T1000 (cell line): ENCODE results near the gene B3GALT4.
"Not testable (repeated sequence)": the region's sequence is repeated elsewhere in the genome, so short reads cannot be mapped to it uniquely, and the experiment has no call there.

Source experiments
- DNase-seq: peaks from one replicate; lab custom pipeline; 2025; ENCODE audit warnings: mixed read lengths; lab: John Stamatoyannopoulos, UW

B3GALT4 gene

GRCh38 chr6:33276864-33277662, at the start of gene B3GALT4:
Gene B3GALT4 (plus strand): TSS chr6:33277123. CDS start chr6:33277420, 297 bp downstream.
- peak; percentile 47 for DNase-seq

DNA sequence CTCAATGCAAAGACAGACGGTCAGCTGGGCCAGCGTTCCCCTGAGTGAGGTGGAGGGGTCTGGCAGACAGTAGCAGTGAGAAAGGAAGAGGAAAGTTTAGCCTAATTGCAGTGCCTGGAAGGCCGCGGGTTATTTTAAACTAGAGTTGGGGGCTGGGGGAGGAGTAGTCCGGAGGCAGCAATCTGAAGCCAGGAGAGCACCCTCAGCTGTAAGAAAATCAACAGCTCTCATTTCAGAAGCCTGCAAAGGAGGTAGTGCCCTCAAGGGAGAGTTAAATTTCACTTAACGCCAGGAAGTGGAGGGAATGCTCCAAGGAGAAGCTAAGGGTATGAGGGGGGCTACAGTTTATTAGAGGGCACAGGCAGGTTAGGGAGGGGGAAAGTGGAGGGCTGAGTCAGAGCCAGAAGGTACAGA, 41.7 kb upstream of the B3GALT4 start:
- no peak for DNase-seq

GRCh38 chr6:33236328-33236727, 40.6 kb upstream of the B3GALT4 start:
- DNase-seq: no peak

- DNase-seq: no peak
These were observed 40.1 kb upstream of the B3GALT4 start for GRCh38 chr6:33236852-33237251.

GRCh38 chr6:33237741-33238140, 39.2 kb upstream of the B3GALT4 start:
- no peak for DNase-seq

- no peak for DNase-seq
These were observed 35.0 kb upstream of the B3GALT4 start for GRCh38 chr6:33241968-33242367.

DNA sequence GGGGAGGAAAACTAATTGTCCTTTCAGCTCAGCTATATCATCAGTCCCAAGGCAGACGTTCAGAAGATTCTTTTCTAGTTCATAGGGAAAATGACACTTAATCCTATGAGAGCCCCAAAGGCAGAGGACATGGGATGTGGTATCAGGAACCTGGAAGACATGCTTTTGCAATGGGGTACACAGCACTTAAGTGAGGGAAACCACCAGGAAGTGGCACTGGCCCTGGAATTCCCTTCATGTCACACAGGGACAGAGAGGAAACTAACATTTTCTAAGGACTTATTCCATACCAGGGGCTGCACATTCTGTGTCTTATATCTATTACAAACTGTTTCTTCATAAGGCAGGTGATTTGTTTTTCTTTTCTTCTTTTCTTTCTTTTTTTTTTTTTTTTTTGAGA, 33.4 kb upstream of the B3GALT4 start:
- no peak for DNase-seq

DNA sequence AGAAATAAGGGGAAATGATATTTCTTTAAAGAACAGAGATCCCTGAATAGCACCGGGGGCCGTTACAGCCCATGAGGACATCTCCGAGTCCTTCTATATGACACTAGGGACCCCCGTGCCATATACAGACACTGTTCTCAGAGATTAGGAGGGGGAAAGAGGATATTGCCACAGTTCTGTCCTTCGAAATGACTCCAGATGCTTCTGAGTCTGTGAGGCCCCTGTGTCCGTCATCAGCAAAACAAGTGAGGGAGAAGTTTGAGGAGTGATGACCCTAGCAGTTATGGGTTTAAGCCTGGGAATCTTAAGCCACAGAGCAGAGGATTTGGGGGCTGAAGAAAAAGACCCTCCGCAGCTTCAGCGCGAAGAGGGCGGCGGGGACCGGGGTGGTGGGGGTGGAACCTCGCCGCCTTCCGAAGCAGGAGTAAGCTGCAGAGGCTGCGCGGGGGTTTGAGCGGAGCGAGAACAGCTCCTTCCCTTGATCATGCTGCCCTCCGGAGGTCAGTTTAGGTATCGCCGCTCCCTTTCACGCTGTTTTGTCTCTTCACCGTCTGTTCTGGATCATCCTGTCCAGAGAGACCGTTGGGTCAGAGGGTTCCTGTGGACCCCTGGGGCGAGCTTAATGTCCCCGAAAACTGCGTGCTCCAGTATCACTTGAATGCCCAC, 28.8 kb upstream of the B3GALT4 start:
- DNase-seq: peak; percentile 77

DNA sequence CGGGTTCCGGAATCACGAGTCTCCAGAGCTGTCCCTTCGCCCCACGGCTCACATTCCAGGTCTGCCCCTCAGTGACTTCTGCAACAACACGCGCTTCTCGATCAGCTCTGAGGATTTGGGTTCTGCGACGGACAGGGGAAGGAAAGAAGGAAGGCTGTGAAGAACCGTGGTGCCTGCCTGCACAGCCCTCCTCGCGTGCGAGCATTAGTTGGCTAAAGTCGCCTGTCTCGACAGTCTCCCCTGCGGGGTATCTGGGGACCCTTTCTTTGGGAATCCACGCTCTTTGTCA, 28.3 kb upstream of the B3GALT4 start:
- DNase-seq: no peak

DNA sequence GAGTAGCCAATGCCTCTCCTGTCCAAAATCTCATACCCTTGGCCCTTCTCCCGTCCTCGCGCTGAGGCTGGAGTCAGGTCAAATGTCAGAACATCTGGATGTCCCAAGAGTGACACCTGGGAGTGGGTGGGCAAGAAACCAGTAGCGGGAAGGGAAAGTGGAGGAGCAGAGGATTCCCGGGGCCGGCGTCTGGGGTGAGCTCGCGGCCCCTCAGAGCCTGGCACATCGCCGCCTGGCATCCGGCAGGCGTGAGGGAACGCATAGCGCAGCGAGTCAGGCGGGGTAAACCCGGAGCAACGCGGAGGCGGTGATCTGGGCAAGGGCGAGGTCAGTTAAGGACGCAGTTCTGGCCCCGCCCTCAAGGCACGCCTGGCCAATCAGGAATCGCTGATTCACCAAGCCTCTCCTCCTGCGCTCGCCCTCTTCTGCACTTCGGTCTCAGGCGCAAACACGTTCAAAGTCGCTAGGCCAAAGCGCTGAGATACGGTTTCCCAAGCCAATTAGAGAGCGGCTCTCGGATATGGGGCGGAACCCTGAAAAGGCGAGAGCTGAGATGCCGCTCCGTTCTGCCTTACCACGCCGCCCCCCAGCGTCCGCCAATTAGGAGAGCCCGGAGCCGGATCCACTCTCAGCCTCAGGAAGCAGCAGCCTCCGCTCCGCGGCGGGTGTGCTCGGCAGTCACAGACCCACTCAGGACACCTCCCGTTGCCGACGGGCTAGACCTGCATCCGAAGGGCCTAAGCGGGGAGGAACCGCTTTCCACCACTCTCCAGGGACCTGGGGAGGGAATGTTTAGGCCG, 27.8 kb upstream of the B3GALT4 start:
- DNase-seq: peak; percentile 93

- DNase-seq: peak; percentile 57
These were observed 26.9 kb upstream of the B3GALT4 start for GRCh38 chr6:33249732-33250630.

- DNase-seq: no peak
These were observed 26.2 kb upstream of the B3GALT4 start for GRCh38 chr6:33250731-33251130.

DNA sequence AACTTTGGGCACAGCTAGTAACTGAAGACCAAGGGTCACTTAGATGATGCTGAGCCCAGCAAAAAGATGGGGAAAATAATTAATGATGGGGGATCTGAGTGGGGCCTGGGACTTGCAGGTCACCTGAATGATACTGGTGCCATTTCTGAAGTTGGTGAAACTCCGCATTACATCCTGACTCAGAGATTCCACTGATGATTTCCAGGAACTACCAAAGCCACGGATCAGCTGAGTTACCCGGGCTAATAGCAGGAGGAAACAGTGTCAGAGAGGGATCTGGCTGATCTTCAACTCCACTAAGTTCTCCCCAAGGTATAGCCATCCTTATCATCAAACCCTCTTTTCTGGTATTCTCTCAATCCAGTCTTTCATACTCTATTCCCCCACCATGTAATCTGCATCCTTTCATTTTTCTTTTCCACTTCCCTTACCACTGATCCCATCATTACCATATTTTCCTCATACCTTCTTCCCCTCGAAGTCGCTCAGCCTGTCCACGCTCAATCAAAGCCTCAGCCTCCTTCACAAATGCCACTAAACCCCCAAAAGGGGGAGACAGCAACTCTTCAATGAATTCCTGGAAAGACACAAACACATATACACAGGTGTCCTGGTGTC, 25.4 kb upstream of the B3GALT4 start:
- DNase-seq: no peak

DNA sequence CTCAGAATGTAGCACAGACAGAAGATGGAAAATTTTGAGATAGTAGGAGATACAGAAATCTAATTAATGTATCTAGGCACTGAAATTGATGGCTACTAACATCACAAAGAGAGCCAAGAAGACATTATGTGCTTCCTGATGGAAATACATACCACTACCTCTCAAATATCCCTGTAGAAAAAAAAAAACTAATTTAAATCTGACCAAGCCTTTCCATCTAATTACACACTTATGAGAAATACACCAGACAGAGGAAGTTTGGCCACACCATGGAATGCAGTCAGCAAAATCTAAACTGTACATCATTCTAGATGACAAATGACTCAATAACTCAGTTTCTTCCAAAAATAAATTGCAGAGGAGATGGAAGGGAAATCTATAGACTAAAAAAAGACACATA, 24.2 kb upstream of the B3GALT4 start:
- DNase-seq: no peak

DNA sequence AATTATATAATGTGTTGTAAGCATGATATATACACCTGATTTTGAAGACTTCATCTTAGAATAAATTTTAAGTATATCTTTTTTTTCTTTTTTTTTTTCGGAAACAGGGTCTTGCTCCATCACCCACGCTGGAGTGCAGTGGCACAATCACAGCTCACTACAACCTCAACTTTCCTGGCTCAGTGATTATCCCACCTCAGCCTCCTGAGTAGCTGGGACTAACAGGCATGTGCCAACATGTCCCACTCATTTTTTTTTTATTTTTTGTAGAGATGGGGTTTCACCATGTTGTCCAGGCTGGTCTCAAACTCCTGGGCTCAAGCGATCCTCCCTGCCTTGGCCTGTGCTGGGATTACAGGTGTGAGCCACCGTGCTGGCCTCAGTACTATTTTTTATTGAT, 22.3 kb upstream of the B3GALT4 start:
- DNase-seq: no peak

GRCh38 chr6:33259032-33259431, 17.9 kb upstream of the B3GALT4 start:
- no peak for DNase-seq

DNA sequence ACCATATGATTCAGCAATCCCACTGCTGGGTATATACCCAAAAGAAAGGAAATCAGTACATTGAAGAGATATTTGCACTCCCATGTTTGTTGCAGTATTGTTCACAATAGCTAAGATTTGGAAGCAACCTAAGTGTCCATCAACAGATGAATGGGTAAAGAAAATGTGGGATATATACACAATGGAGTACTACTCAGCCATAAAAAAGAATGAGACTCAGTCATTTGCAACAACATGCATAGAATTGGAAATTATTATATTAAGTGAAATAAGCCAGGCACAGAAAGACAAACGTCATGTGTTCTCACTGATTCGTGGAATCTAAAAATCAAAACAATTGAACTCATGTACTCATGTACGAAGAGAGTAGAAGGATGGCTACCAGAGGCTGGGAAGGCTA, 14.4 kb upstream of the B3GALT4 start:
- not testable (repeated sequence) for DNase-seq

GRCh38 chr6:33264015-33264414, 12.9 kb upstream of the B3GALT4 start:
- DNase-seq: no peak

- no peak for DNase-seq
These were observed 5.8 kb upstream of the B3GALT4 start for GRCh38 chr6:33271117-33271467.

DNA sequence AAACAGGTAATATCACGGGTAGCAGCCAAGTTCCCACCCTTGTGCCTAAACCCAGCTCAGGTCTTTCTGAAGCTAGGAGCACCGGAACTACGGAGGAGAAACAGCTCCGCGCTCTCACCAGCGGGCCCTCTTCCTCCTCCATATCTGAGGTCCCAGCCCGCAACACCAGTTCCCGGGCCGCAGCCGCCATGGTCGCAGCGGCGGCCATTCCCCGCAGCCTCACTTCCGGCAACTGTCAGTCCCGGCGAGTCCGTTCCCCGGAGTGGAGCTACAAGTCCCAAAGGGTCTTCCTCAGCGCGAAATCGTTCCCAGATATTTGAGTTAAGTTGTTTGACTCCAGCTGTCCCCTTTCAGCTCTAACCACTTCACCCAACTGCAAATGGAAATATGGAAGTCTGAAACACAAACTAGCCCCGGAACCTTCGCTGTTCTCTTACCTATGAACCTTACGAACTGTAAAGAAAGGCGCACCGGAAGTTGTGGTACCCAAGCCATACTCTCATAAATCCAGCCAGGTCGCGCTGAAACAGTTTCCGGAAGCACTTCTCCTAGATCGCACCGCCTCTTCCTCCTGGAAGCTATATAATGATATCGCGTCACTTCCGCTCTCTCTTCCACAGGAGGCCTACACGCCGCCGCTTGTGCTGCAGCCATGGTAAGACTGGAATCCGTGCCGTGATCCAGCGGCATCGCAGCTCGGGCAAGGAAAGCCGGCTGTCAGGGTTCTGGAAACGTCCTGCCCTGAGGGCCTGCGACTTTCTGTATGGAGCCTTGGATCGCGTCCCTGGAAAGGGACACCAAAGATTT, 5.3 kb upstream of the B3GALT4 start, which contains the start of the genes RPS18 and VPS52:
RPS18 (plus strand) TSS at position 608 of the 807 bp plus-strand sequence; CDS start at position 653, 45 bp downstream.
VPS52 (minus strand) TSS at position 409 of the 807 bp plus-strand sequence; CDS start at position 208, 201 bp downstream.
- DNase-seq: peak; percentile 93
